ENCODE measurements around the gene GATA6. TPM values are rescaled to one million over a fixed set of nuclear protein-coding genes. Genes with fewer than 3 reads are reported as not detected.
A peak's percentile ranks its signal among the peaks of the same experiment; 100 is the strongest.

Gene GATA6
- total RNA-seq, 1 donor = 16.6 TPM

DNA sequence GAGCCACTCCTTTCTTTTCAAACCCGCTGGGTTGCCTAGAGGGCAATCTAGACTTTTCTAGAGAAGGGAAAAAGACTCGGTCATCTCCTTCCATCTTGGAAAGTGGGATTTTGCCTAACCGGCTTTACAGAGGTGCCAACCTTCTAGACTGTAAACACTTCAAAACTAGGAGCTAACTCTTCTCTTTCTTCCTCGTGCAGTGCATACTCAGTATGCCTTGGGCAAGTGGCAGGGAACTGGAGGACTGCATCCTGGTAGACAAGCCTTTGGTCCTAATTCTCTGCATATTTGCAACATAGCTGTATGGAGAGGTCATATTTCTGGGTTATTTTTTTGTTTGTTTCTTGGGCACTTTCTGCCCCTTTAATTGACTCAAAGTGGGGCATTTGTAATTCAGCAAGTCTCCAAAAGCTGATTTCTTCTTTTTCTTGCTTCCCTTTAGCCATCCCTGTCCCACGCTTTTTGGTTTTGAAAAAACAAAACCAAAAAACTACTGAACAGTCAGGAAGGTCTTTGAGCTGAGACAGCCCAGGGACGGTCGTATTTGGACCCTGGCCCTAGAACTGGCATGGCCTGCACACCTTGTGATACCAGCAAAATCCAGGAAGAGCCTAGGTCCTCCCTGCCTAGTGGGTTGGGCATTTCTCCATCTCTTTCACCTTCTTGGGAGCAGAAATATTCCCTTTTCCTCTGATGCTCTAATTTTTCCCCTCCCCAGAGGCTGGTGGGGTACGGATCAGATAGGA, 5.8 kb upstream of the GATA6 start:
- Histone ChIP-seq H3K4me2 (ENCODE audit: insufficient read depth, low read length) (no peak overlapping the region), H3K27ac (ENCODE audit: low read depth, low read length) (no peak overlapping the region), H4K20me1 (ENCODE audit: insufficient read depth, low read length) (peaks cover 8% of the 10 kb centered on the region), H3K79me2 (ENCODE audit: insufficient read depth, low read length) (no peaks in the 10 kb centered on the region), H3K4me1 (ENCODE audit: insufficient read depth, low read length) (peaks cover 2% of the 10 kb centered on the region), H3K27me3 (ENCODE audit: insufficient read depth, low read length) (peaks cover 88% of the 10 kb centered on the region), H2AFZ (ENCODE audit: low read length) (no peak overlapping the region), H3K4me3 (ENCODE audit: insufficient read depth, low read length) (no peak overlapping the region), H3K9me3 (ENCODE audit: low read depth, low read length) (no peaks in the 10 kb centered on the region), H3K36me3 (ENCODE audit: insufficient read depth, low read length) (no peaks in the 10 kb centered on the region)
- TF ChIP-seq, protein P1, sequence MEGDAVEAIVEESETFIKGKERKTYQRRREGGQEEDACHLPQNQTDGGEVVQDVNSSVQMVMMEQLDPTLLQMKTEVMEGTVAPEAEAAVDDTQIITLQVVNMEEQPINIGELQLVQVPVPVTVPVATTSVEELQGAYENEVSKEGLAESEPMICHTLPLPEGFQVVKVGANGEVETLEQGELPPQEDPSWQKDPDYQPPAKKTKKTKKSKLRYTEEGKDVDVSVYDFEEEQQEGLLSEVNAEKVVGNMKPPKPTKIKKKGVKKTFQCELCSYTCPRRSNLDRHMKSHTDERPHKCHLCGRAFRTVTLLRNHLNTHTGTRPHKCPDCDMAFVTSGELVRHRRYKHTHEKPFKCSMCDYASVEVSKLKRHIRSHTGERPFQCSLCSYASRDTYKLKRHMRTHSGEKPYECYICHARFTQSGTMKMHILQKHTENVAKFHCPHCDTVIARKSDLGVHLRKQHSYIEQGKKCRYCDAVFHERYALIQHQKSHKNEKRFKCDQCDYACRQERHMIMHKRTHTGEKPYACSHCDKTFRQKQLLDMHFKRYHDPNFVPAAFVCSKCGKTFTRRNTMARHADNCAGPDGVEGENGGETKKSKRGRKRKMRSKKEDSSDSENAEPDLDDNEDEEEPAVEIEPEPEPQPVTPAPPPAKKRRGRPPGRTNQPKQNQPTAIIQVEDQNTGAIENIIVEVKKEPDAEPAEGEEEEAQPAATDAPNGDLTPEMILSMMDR (IDR thresholded peaks at IDR 0.05; ENCODE audit: extremely low read depth, low read depth, low read length) = no peak
- peak; percentile 81 for DNase-seq (ENCODE audit: insufficient read length, low spot score, missing footprints)

DNA sequence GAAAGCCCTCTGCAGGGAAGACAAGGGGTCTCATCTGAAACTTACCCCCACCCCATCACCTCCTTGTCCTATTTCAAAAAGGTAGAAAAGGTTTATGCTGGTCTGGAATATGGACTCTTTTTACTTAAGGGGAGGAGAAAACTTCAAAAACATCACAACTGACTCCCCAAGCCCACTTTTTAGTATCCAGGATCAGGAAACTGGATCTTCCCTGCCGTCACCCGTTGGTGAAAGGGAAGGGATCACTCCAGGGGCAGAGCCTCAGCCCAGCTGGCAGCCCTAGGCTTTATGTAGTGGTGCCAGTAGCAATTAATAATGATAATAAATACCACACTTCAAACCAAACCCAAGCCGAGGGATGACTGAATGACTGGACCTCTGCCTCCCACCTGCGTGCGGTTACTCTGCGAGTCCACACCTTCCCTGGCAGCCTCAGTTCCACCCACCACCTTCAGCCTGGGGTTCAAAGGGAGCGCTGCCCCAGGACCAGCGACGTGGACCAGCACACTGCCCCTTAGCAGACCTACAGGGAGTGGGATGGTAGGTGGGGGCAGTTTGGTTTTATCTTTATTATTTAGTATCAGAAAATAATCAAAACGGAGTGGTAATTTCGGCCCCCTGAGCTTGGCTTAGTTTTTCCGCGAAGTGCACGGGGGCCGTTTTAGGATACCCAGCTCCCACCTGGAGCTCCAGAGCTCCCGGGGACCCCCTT, 4.9 kb upstream of the GATA6 start:
- peaks cover 87% of the 10 kb centered on the region for H3K27me3 ChIP-seq (ENCODE audit: insufficient read depth, low read length)
- H3K4me3 ChIP-seq (ENCODE audit: insufficient read depth, low read length) = no peak overlapping the region
- no peaks in the 10 kb centered on the region for H3K36me3 ChIP-seq (ENCODE audit: insufficient read depth, low read length)
- H3K9me3 ChIP-seq (ENCODE audit: low read depth, low read length) = no peaks in the 10 kb centered on the region
- peaks cover 3% of the 10 kb centered on the region for H3K4me1 ChIP-seq (ENCODE audit: insufficient read depth, low read length)
- H3K4me2 ChIP-seq (ENCODE audit: insufficient read depth, low read length) = no peak overlapping the region
- H4K20me1 ChIP-seq (ENCODE audit: insufficient read depth, low read length) = peaks cover 8% of the 10 kb centered on the region
- TF ChIP-seq, protein P1 (IDR thresholded peaks at IDR 0.05; ENCODE audit: extremely low read depth, low read depth, low read length) = no peak
- no peaks in the 10 kb centered on the region for H3K79me2 ChIP-seq (ENCODE audit: insufficient read depth, low read length)
- H2AFZ ChIP-seq (ENCODE audit: low read length) = no peak overlapping the region
- peak; percentile 83 for DNase-seq (ENCODE audit: insufficient read length, low spot score, missing footprints)
- H3K27ac ChIP-seq (ENCODE audit: low read depth, low read length) = no peak overlapping the region

DNA sequence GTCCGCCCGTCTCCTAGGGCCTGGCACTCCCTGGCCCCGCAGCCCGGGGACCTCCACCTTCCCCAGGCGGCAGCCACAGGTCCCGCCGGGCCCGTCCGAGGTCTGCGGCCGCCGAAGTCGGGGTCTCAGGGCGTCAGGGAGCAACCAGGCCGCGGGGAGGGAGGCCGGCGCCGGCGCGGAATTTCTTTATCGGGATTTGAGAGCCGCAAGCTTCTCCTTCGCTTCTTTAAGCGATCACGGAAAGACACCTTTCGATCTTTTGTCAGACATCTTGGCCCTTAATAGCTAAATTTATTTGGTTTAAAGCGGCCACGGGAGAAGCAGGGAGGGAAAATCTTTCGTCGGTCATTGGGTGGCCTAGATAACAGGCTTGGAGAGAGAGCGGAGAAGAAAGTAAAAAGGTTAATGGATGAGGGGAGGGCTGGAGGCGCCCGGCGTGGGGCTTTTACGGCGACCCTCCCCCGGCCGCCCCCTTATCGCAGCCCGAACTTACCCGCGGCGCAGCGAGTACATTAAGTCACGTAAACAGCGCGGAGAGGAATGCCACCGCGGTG, 4.3 kb upstream of the GATA6 start:
- H3K4me2 ChIP-seq (ENCODE audit: insufficient read depth, low read length) = no peak overlapping the region
- TF ChIP-seq, protein P1 (IDR thresholded peaks at IDR 0.05; ENCODE audit: extremely low read depth, low read depth, low read length) = no peak
- DNase-seq (ENCODE audit: insufficient read length, low spot score, missing footprints) = peak; percentile 68
- peaks cover 82% of the 10 kb centered on the region for H3K27me3 ChIP-seq (ENCODE audit: insufficient read depth, low read length)
- H3K4me1 ChIP-seq (ENCODE audit: insufficient read depth, low read length) = peaks cover 3% of the 10 kb centered on the region
- no peaks in the 10 kb centered on the region for H3K9me3 ChIP-seq (ENCODE audit: low read depth, low read length)
- H3K79me2 ChIP-seq (ENCODE audit: insufficient read depth, low read length) = peaks cover 6% of the 10 kb centered on the region
- H3K36me3 ChIP-seq (ENCODE audit: insufficient read depth, low read length) = no peaks in the 10 kb centered on the region
- H4K20me1 ChIP-seq (ENCODE audit: insufficient read depth, low read length) = peaks cover 8% of the 10 kb centered on the region
- no peak overlapping the region for H3K27ac ChIP-seq (ENCODE audit: low read depth, low read length)
- no peak overlapping the region for H3K4me3 ChIP-seq (ENCODE audit: insufficient read depth, low read length)
- no peak overlapping the region for H2AFZ ChIP-seq (ENCODE audit: low read length)

DNA sequence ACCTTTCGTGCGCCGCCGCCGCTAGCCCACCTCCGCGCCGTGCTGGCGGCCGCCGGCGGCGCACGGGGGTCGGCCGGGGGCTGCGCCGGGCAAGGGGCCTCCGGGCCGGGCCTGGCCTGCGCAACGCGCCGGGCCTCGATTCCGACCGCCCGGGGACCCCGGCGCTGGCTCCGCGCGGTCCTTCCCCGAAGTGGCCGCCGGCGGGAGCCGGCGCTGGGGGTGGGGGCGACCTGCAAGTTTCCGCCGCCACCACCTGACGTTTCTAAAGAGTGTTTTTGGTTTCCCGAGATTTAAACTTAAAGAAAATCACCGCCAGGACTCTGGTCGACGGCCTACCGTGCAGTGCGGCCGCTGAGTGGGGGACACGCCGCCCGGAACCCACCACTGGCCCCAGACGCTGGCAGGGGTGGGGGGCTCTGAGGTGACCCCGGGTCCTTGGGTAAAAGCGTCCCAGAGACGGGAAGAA, 3.8 kb upstream of the GATA6 start:
- H2AFZ ChIP-seq (ENCODE audit: low read length) = no peak overlapping the region
- peaks cover 10% of the 10 kb centered on the region for H3K79me2 ChIP-seq (ENCODE audit: insufficient read depth, low read length)
- no peak overlapping the region for H3K4me2 ChIP-seq (ENCODE audit: insufficient read depth, low read length)
- H4K20me1 ChIP-seq (ENCODE audit: insufficient read depth, low read length) = peaks cover 8% of the 10 kb centered on the region
- DNase-seq (ENCODE audit: insufficient read length, low spot score, missing footprints) = peak; percentile 9
- no peak overlapping the region for H3K27ac ChIP-seq (ENCODE audit: low read depth, low read length)
- no peaks in the 10 kb centered on the region for H3K9me3 ChIP-seq (ENCODE audit: low read depth, low read length)
- no peak overlapping the region for H3K4me3 ChIP-seq (ENCODE audit: insufficient read depth, low read length)
- H3K4me1 ChIP-seq (ENCODE audit: insufficient read depth, low read length) = peaks cover 3% of the 10 kb centered on the region
- H3K27me3 ChIP-seq (ENCODE audit: insufficient read depth, low read length) = peaks cover 82% of the 10 kb centered on the region
- no peaks in the 10 kb centered on the region for H3K36me3 ChIP-seq (ENCODE audit: insufficient read depth, low read length)
- TF ChIP-seq, protein P1 (IDR thresholded peaks at IDR 0.05; ENCODE audit: extremely low read depth, low read depth, low read length) = no peak

Measured in osteoblast (primary cell).